Measurements from ENCODE around the gene STK11IP.

- no peak for TF ChIP-seq CTCF (IDR thresholded peaks at IDR 0.05)
- TF ChIP-seq EZH2 (IDR thresholded peaks at IDR 0.05; ENCODE audit: borderline replicate concordance, insufficient read depth, low read depth, low read length, poor library complexity, severe bottlenecking), result no peak
These were observed 15.9 kb downstream of the STK11IP start for GRCh38 chr2:219613461-219614070.
